ENCODE measurements around the gene BCL2A1.
"Not testable (repeated sequence)": the region's sequence is repeated elsewhere in the genome, so short reads cannot be mapped to it uniquely, and the experiment has no call there.

BCL2A1 gene

GRCh38 chr15:79956354-79956939 is 14.5 kb downstream of the BCL2A1 start:
- DNase-seq = no peak

- DNase-seq = no peak
These were observed 16.3 kb downstream of the BCL2A1 start for GRCh38 chr15:79954661-79955060.

GRCh38 chr15:79953951-79954444 is 17.0 kb downstream of the BCL2A1 start:
- DNase-seq = no peak

- no peak for DNase-seq
These were observed 18.7 kb downstream of the BCL2A1 start for GRCh38 chr15:79952329-79952728.

GRCh38 chr15:79950247-79950646 is 20.7 kb downstream of the BCL2A1 start:
- DNase-seq = no peak

DNA sequence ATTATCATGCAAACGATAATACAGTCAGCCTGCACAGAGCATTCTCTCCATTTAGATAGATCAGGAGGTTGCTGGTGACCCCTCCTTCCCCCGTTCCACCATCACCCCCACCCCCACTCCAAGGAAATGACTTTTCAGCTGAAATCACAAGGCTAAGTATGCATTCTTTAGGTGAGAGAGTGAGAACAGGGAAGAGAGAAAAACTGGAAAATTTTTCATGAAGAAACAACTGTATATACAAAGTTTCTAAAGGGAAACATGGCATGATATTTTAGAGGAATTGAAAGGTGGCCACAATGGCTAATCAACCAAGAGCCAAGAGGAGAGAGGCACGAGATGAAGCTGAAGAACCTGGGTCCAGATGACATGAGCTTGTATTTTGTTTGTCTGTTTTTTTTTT is 22.2 kb downstream of the BCL2A1 start:
- DNase-seq = no peak

- no peak for DNase-seq
These were observed 22.8 kb downstream of the BCL2A1 start for GRCh38 chr15:79948095-79948695.

- DNase-seq = no peak
These were observed 24.0 kb downstream of the BCL2A1 start for GRCh38 chr15:79947009-79947408.

- DNase-seq = no peak
These were observed 26.4 kb downstream of the BCL2A1 start for GRCh38 chr15:79944622-79945021.

DNA sequence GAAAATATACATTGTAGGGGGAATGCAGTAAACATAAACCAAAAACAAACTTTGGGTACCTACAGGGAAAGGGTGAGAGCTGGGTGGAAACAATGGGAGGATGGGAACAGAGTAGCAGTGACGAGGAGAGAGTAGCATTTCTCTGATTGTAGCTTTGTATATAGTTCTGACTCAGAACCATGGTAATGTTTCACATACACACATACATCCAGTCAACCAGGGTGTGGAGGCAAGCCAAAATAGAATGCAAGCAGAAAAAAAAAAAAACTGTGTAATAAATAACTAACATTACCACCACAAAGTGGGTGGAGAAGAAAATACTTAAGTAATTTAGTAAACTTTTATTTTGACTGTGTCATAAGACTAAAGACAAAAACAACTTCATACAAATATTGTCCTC is 27.2 kb downstream of the BCL2A1 start:
- DNase-seq = no peak

- DNase-seq = no peak
These were observed 28.1 kb downstream of the BCL2A1 start for GRCh38 chr15:79942741-79943481.

DNA sequence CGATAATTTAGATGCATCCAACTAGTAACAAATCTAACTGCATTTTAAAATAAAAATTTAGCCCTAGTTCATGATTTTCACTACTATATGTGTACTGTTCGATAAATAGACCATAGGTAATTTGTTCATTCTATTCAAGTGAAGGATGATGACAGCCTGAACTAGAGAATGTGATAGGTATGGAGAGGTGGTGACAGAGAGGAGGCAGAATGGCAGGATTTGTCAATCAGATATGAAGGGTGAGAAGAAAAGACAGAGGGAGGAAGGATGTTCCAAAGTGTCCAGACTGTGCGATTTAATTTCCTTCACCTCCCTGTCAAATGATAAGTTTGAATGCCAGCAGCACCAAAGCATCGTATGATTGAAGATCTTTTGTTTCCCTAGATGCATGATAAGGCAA is 31.6 kb downstream of the BCL2A1 start:
- no peak for DNase-seq

- DNase-seq = no peak
These were observed 32.9 kb downstream of the BCL2A1 start for GRCh38 chr15:79938143-79938542.

- DNase-seq = not testable (repeated sequence)
These were observed 35.3 kb downstream of the BCL2A1 start for GRCh38 chr15:79935556-79936201.

GRCh38 chr15:79933231-79933630 is 37.8 kb downstream of the BCL2A1 start:
- no peak for DNase-seq

DNA sequence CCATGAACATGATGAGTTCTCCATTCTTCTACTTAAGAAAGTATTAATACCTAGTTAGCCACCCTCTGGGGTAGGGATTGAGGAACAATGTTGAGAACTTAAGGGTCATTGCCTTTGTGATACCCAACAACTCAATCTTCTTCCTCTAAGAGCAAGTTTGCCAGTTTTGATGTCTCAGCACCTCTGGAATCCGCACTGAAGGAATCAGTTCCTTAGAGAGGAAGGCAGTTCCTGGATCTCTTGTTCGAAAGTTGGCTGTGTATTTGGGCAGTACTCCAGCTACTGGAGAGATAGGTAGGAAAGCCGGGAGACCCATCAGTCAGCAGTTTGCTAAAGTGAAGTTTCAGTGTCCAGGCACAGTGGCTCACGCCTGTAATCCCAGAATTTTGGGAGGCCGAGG is 38.5 kb downstream of the BCL2A1 start:
- DNase-seq = no peak

GRCh38 chr15:79930516-79930915 is 40.5 kb downstream of the BCL2A1 start:
- no peak for DNase-seq

GRCh38 chr15:79929412-79929811 is 41.6 kb downstream of the BCL2A1 start:
- DNase-seq = no peak

DNA sequence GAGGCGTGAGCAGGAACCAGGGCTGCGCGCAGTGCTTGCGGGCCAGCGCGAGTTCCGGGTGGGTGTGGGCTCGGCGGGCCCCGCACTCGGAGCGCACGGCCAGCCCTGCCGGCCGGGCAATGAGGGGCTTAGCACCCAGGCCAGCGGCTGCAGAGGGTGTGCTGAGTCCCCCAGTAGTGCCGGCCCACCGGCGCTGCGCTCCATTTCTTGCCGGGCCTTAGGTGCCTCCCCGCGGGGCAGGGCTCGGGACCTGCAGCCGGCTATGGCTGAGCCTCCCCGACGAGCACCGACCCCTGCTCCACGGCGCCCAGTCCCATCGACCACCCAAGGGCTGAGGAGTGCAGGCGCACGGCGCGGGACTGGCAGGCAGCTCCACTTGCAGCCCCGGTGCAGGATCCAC is 44.9 kb downstream of the BCL2A1 start:
- not testable (repeated sequence) for DNase-seq

- DNase-seq = no peak
These were observed 46.6 kb downstream of the BCL2A1 start for GRCh38 chr15:79924379-79924778.

DNA sequence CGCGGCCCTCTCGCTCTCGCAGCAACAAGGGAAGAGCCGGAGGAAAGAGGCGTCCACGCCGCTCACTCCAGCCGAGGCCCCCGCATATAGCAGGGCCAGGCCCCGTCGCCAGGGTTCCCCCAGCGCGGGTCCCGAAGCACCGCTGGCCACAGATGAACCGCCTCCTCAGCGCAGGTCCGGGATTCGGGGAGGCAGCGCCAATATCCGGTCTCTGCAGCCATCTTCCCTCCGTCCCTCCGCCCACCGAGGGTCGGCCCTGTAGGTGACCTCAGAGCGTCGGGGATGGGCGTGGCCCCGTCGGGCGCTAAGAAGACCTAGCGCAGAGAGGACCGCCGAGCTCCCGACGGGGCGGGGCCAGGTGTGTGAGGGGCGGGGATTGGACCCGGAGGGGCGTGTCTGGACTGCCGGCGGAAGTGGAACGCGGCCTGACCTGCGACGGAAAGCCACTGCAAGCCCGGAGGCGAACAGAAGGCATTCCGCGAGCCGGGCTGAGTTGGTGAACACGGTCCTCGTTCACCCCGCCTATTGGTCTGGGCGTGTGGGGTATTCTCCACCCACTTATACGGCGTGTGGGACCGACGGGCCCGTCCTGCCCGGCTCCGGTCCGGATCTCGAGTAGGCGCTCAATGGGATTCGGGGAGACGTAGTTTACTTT is 47.4 kb downstream of the BCL2A1 start:
- peak; percentile 95 for DNase-seq

GRCh38 chr15:79923079-79923514 is 47.9 kb downstream of the BCL2A1 start:
- peak; percentile 72 for DNase-seq

- no peak for DNase-seq
These were observed 48.4 kb downstream of the BCL2A1 start for GRCh38 chr15:79922512-79923078.

Data from stimulated activated naive CD4-positive, alpha-beta T cell treated with Interleukin-2 at 50 U/mL for 16 hours (primary cell).